K562 (cell line): ENCODE measurements around the gene EVL. TPM values are rescaled to one million over a fixed set of nuclear protein-coding genes. Genes with fewer than 3 reads are reported as not detected.

ENCODE experiments used
- ATAC-seq: fragments of 200-7000 bp; cut with Tn5 transposase; 3 replicates; pipeline ENCODE4 v1.9.1; 2020; ENCODE audit warnings: moderate library complexity
- BruUV-seq: library from RNA; stranded (reverse); fragments of 400-500 nt; replicated peaks from 2 replicates; lab custom pipeline; 2021; lab: Mats Ljungman, UMichigan
- CTCF ChIA-PET: fragments of 300-600 bp; formaldehyde crosslinking; extraction: SDS; loops from one replicate; lab custom pipeline; 2021; ENCODE audit warnings: low intra/inter-chr PET ratio; lab: Yijun Ruan, JAX
- POLR2A ChIA-PET: fragments of 300-600, 350-650 bp; sonication (Branson Sonifier 250); formaldehyde crosslinking; extraction: SDS; loops from one replicate; lab custom pipeline; 2021; ENCODE audit warnings: antibody characterized with exemption, inconsistent platforms; lab: Yijun Ruan, JAX
- DNase-seq, 4 experiments: peaks; one replicate each; pipeline versions ENCODE4 v3.0.0 to v3.0.0-alpha.2; 2011 to 2018; ENCODE audit warnings: low spot score in 3 of 4, mixed read lengths in 3 of 4; ENCODE audit errors: extremely low read depth in 1 of 4
- FAIRE-seq: peaks from 2 replicates; lab custom pipeline; 2011; peaks lifted over from hg19 to GRCh38; lab: Jason Lieb, UNC
- H2AFZ ChIP-seq: 2 replicates; pipeline ENCODE4 v1.6.0; 2011; ENCODE audit warnings: low read depth, low read length, control low read depth, inconsistent platforms
- H3K27ac ChIP-seq: fragments of 200-600 bp; 3 replicates; pipeline ENCODE4 v1.8.0; 2011; ENCODE audit warnings: low read depth, mild to moderate bottlenecking, control low read depth, inconsistent platforms, low read length, moderate library complexity, mixed read lengths; ENCODE audit errors: extremely low read depth
- H3K27me3 ChIP-seq, 2 experiments: fragments of 300-600 bp in 1 of 2; 2 replicates in 1 of 2; 3 replicates in 1 of 2; pipeline versions ENCODE4 v1.6.0 to v1.8.0; 2011; ENCODE audit warnings: inconsistent platforms in 2 of 2, low read length in 2 of 2, mild to moderate bottlenecking in 1 of 2, mixed read lengths in 1 of 2, moderate library complexity in 1 of 2; ENCODE audit not compliant: control insufficient read depth in 2 of 2, insufficient read depth in 2 of 2
- H3K36me3 ChIP-seq: fragments of 300-600 bp; 3 replicates; pipeline ENCODE4 v1.8.0; 2011; ENCODE audit warnings: mild to moderate bottlenecking, low read length, inconsistent platforms; ENCODE audit not compliant: control insufficient read depth, insufficient read depth
- H3K4me1 ChIP-seq, 2 experiments: fragments of 200-600 bp in 1 of 2; replicated peaks in 1 of 2; 2 replicates in 1 of 2; 3 replicates in 1 of 2; pipeline versions ENCODE4 v1.5.1 to v1.8.0; 2011; ENCODE audit warnings: inconsistent platforms in 2 of 2, low read length in 2 of 2, mild to moderate bottlenecking in 1 of 2, mixed read lengths in 1 of 2, moderate library complexity in 1 of 2; ENCODE audit not compliant: control insufficient read depth in 2 of 2, insufficient read depth in 2 of 2
- H3K4me2 ChIP-seq: 2 replicates; pipeline ENCODE4 v1.6.1; 2011; ENCODE audit warnings: low read length, control low read depth, inconsistent platforms, mixed read lengths; ENCODE audit not compliant: insufficient read depth
- H3K4me3 ChIP-seq: fragments of 200-600 bp; sonication (generic), shearing (Covaris generic); 2 replicates; pipeline ENCODE4 v1.5.1; 2016; ENCODE audit warnings: control low read depth, inconsistent platforms
- H3K79me2 ChIP-seq: fragments of 200-600 bp; 3 replicates; pipeline ENCODE4 v1.8.0; 2011; ENCODE audit warnings: low read length, inconsistent platforms; ENCODE audit not compliant: control insufficient read depth, insufficient read depth
- H3K9ac ChIP-seq, 2 experiments: 2 replicates each; pipeline versions ENCODE4 v1.6.0 to v1.6.1; 2011; ENCODE audit warnings: low read depth in 2 of 2, low read length in 2 of 2, control low read depth in 1 of 2, inconsistent platforms in 1 of 2, mild to moderate bottlenecking in 1 of 2, mixed read lengths in 1 of 2; ENCODE audit not compliant: insufficient read depth in 1 of 2
- H3K9me1 ChIP-seq: one replicate; pipeline ENCODE4 v1.6.0; 2011; ENCODE audit warnings: inconsistent platforms, mild to moderate bottlenecking, low read length, moderate library complexity; ENCODE audit not compliant: control insufficient read depth, insufficient read depth
- H3K9me3 ChIP-seq: replicated peaks from 2 replicates; pipeline ENCODE4 v1.5.1; 2011; ENCODE audit warnings: low read depth, low read length, inconsistent platforms; ENCODE audit not compliant: control insufficient read depth, insufficient read depth
- H4K20me1 ChIP-seq: replicated peaks from 2 replicates; pipeline ENCODE4 v1.6.1; 2011; ENCODE audit warnings: low read length, inconsistent platforms, mixed read lengths; ENCODE audit not compliant: control insufficient read depth, insufficient read depth
- MAFK ChIP-seq: IDR thresholded peaks from 2 replicates; pipeline ENCODE4 v1.6.1; 2011; ENCODE audit warnings: low read length, improper control_type of control experiment
- RAD21 ChIP-seq, 2 experiments: fragments of 250-450 bp in 1 of 2; fragments of 450-650 bp in 1 of 2; sonication (Bioruptor Pico) in 1 of 2; formaldehyde crosslinking in 1 of 2; IDR thresholded peaks in 1 of 2; conservative IDR thresholded peaks in 1 of 2; 2 replicates each; pipeline versions ENCODE4 v1.4.0 to v1.8.0; 2020 to 2022; ENCODE audit warnings: mild to moderate bottlenecking in 2 of 2, moderate library complexity in 1 of 2
- RCOR1 ChIP-seq, 2 experiments: IDR thresholded peaks; 2 replicates each; pipeline ENCODE4 v1.6.1; 2012; ENCODE audit warnings: low read depth in 2 of 2, low read length in 2 of 2, borderline replicate concordance in 1 of 2, improper control_type of control experiment in 1 of 2
- SMAD1 ChIP-seq: fragments of 150-350 bp; IDR thresholded peaks from 2 replicates; pipeline ENCODE4 v1.6.1; 2014; ENCODE audit warnings: low read length, low read depth; ENCODE audit not compliant: partially characterized antibody
- ZNF174 ChIP-seq: fragments of 250-450 bp; sonication (Bioruptor Pico); IDR thresholded peaks from 2 replicates; pipeline ENCODE4 v1.4.0; 2020; ENCODE audit warnings: mild to moderate bottlenecking
- ZNF224 ChIP-seq: sonication (generic); formaldehyde crosslinking; IDR thresholded peaks from 2 replicates; pipeline ENCODE4 v1.8.0; 2022; ENCODE audit warnings: mild to moderate bottlenecking, missing genetic modification reagents
- ZNF316 ChIP-seq: fragments of 450-650 bp; IDR thresholded peaks from 2 replicates; pipeline ENCODE4 v1.6.1; 2016
- ZNF408 ChIP-seq: fragments of 250-450 bp; sonication (Bioruptor Pico); IDR thresholded peaks from 2 replicates; pipeline ENCODE4 v1.4.0; 2020; ENCODE audit warnings: low read depth, mild to moderate bottlenecking, moderate library complexity
- ZSCAN32 ChIP-seq: fragments of 450-650 bp; formaldehyde crosslinking; IDR thresholded peaks from 2 replicates; pipeline ENCODE4 v1.4.0; 2020; ENCODE audit warnings: mild to moderate bottlenecking, moderate library complexity
- WGBS: fragments of 100-300 bp; shearing (Covaris generic); methylation state at CpG from one replicate; pipeline ENCODE4 v1.1.6; 2016; ENCODE audit warnings: low coverage, mixed read lengths; ENCODE audit not compliant: insufficient coverage; ENCODE audit errors: missing lambda C conversion rate; 5-methylcytosine and 5-hydroxymethylcytosine counted together
- in situ Hi-C: fragments of 300-500 bp; cut with MboI; formaldehyde crosslinking; loops from 4 replicates; pipeline ENCODE4 v1.15.0; 2018; ENCODE audit warnings: inconsistent platforms, mixed read lengths
- intact Hi-C: fragments of 100-400 bp; cut with micrococcal nuclease; formaldehyde crosslinking; loops from 2 replicates; pipeline ENCODE4 v1.14.2; 2022
- polyA plus RNA-seq, 8 experiments: library from polyadenylated mRNA; depleted of rRNA in 4 of 8; stranded (reverse) in 5 of 8; unstranded in 3 of 8; fragments of >200 nt; fragmentation: Nextera tagmentation in 2 of 8; fragmentation: Illumina TruSeq in 1 of 8; extraction: Ambion mirVana in 2 of 8; extraction: Trizol in 1 of 8; gene quantifications; 2 replicates each; pipeline versions ENCODE4 v1.2.1 to v1.2.3, GENCODE V29; 2011 to 2014; ENCODE audit warnings: inconsistent platforms in 1 of 8, missing spikeins in 1 of 8
- total RNA-seq, 7 experiments: library from RNA; depleted of rRNA in 6 of 7; stranded (reverse); fragments of >200 nt in 6 of 7; fragmentation: Illumina TruSeq in 2 of 7; extraction: Trizol in 2 of 7; gene quantifications; 2 replicates each; pipeline versions ENCODE4 v1.2.1 to v1.2.3, GENCODE V29; 2011 to 2021; ENCODE audit warnings: low replicate concordance in 1 of 7
- TF ChIP-seq, protein P1 (sequence below): fragments of 250-450 bp; sonication (Bioruptor Pico); IDR thresholded peaks from 2 replicates; pipeline ENCODE4 v1.5.0; 2020; ENCODE audit warnings: mild to moderate bottlenecking
- TF ChIP-seq, protein P2 (sequence below): fragments of 450-650 bp; IDR thresholded peaks from 2 replicates; pipeline ENCODE4 v1.7.0; 2016; ENCODE audit warnings: borderline replicate concordance

EVL gene
- total and polyA plus RNA-seq, 9 of the 15 experiments (the other 6 are each of a cell fraction or from before 2014, with no cell fraction given), result 2.9 to 43.4 (median 23.9) TPM

DNA sequence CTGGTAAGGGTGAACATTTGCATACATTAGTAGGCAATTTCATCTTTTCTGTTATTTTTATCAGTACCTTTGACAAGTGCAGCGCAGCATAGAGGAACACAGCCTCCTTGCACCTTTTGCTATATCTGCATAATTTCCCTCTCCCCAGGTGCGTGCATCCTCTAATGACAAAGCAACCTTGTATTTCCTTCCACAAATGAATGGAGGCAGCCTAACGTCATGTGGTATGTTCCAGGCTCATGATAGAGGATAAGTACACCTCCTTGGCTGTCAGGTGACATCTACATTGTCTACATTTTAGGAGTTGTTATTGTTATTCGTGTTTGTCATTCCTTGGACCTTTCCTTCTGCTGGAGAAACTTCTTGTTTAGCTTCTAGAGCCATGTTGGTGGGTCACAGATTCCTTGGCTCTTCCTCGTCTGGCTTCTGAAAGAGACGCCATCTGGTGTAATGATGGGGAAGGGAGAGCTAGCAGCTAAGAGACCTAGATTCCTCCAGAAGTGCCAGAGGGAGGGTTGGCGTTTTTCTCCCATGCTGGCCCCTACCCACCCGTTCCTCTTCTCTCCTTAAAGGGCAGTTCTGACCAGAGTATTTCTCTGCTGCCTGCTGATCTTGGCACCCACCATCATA is 37.0 kb downstream of the EVL start:
- H2AFZ ChIP-seq, result no peak overlapping the region
- H3K27me3 ChIP-seq, result no peaks in the 10 kb centered on the region
- no peaks in the 10 kb centered on the region for H3K9me1 ChIP-seq
- H3K4me3 ChIP-seq, result no peak overlapping the region
- no peaks in the 10 kb centered on the region for H3K79me2 ChIP-seq
- ChIA-PET CTCF (no interaction called here), POLR2A (no interaction called here)
- no peak overlapping the region for H3K9ac ChIP-seq
- H3K4me2 ChIP-seq, result no peak overlapping the region
- peaks cover 5% of the 10 kb centered on the region in 2 experiments; a peak in 3 of 5 replicates for H3K4me1 ChIP-seq
- TF ChIP-seq RAD21 (CRISPR knock-in tag; conservative IDR thresholded peaks at IDR 0.05 in 1 of 2, IDR thresholded peaks at IDR 0.05 in 1 of 2) (0 out of 4 replicates have a peak, but pooled peaks of 1 of the 2 experiments have one; percentile 5), ZNF224 (CRISPR knock-in tag) (no peak)
- no peak for DNase-seq
- BruUV-seq, result no TSS peak
- WGBS, result 66% methylated on average over 6 of the region's 8 CpGs
- intact Hi-C loops (no loop called here), in situ Hi-C loops (no loop called here)
- H3K36me3 ChIP-seq, result peaks cover 15% of the 10 kb centered on the region; the same call in 1 of the 3 replicates
- peak; percentile 46 for FAIRE-seq
- H3K9me3 ChIP-seq, result no peaks in the 10 kb centered on the region
- H3K27ac ChIP-seq, result no peak overlapping the region
- H4K20me1 ChIP-seq, result no peaks in the 10 kb centered on the region
- ATAC-seq, result no peak

DNA sequence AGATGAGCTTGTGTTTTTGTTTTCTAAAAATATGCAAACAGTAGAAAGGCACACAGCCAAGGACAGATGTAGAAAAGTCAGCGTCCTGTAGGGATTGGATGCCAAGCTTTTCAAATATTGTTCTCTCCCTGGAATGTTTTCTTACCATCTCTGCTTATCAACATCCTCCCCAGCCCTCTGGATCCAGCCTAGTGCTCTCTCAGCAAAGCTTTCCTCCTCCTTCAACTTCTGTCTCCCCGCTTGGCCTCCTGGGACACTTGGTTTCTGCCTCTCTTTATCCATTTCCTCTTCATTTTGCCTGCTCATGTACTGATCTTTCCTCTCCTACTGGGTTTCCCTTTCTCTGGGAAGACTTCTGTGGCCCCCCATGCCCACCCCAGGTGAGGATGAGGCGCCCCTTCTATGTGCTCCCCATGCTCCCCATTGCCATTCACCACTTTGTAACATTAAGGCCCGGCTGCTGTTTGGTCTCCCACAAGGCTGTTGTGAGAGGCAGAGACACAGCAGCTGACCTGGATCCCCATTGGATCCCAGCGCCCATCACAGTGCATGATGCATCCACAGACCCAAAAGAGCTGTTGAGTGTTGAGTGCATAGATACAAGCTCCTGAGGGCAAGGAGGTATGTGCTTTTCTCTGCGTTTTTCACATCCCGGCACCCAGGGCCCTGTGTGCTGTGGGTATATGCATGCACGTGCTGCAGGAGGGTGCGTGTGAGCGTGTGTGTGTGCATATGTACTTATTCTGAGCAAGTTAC is 38.2 kb downstream of the EVL start:
- H3K9me3 ChIP-seq, result no peaks in the 10 kb centered on the region
- in situ Hi-C loops (no loop called here), intact Hi-C loops (no loop called here)
- no peaks in the 10 kb centered on the region for H3K79me2 ChIP-seq
- FAIRE-seq (no peak), ATAC-seq (no peak), DNase-seq (no peak)
- CTCF ChIA-PET, result no interaction called here
- H3K9me1 ChIP-seq, result no peaks in the 10 kb centered on the region
- H4K20me1 ChIP-seq, result no peaks in the 10 kb centered on the region; the same call in 1 of the 2 replicates
- no peak overlapping the region for H2AFZ ChIP-seq
- no peak overlapping the region for H3K9ac ChIP-seq
- H3K4me3 ChIP-seq, result no peak overlapping the region
- POLR2A ChIA-PET, result interaction anchor here (0.6 to 1.8 kb wide), 2 partner anchors 10 to 11 kb away, joined by 4 read pairs; no protein-coding TSS in a partner anchor
- no TSS peak for BruUV-seq
- peaks cover 13 to 15% of the 10 kb centered on the region in 2 experiments; a peak in 4 of 5 replicates for H3K4me1 ChIP-seq
- no peaks in the 10 kb centered on the region for H3K27me3 ChIP-seq
- no peak overlapping the region for H3K4me2 ChIP-seq
- no peak overlapping the region for H3K27ac ChIP-seq
- WGBS, result 69% methylated on average over 9 of the region's 10 CpGs
- peaks cover 6% of the 10 kb centered on the region; the same call in 1 of the 3 replicates for H3K36me3 ChIP-seq
- TF ChIP-seq, protein P1, sequence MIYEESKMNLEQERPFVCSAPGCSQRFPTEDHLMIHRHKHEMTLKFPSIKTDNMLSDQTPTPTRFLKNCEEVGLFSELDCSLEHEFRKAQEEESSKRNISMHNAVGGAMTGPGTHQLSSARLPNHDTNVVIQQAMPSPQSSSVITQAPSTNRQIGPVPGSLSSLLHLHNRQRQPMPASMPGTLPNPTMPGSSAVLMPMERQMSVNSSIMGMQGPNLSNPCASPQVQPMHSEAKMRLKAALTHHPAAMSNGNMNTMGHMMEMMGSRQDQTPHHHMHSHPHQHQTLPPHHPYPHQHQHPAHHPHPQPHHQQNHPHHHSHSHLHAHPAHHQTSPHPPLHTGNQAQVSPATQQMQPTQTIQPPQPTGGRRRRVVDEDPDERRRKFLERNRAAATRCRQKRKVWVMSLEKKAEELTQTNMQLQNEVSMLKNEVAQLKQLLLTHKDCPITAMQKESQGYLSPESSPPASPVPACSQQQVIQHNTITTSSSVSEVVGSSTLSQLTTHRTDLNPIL (CRISPR knock-in tag), result no peak
- TF ChIP-seq ZNF408 (CRISPR knock-in tag) (no peak), MAFK (no peak), ZNF316 (no peak), ZNF174 (no peak), SMAD1 (no peak), ZSCAN32 (CRISPR knock-in tag) (no peak), RCOR1 (IDR thresholded peaks at IDR 0.05; ENCODE audit: borderline replicate concordance in 1 of 2, low read depth in 2 of 2, low read length in 2 of 2) (no peak)
- TF ChIP-seq, protein P2, sequence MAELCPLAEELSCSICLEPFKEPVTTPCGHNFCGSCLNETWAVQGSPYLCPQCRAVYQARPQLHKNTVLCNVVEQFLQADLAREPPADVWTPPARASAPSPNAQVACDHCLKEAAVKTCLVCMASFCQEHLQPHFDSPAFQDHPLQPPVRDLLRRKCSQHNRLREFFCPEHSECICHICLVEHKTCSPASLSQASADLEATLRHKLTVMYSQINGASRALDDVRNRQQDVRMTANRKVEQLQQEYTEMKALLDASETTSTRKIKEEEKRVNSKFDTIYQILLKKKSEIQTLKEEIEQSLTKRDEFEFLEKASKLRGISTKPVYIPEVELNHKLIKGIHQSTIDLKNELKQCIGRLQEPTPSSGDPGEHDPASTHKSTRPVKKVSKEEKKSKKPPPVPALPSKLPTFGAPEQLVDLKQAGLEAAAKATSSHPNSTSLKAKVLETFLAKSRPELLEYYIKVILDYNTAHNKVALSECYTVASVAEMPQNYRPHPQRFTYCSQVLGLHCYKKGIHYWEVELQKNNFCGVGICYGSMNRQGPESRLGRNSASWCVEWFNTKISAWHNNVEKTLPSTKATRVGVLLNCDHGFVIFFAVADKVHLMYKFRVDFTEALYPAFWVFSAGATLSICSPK, result no peak
